K562 (cell line): ENCODE results near the gene SP6. TPM values are rescaled to one million over a fixed set of nuclear protein-coding genes. Genes with fewer than 3 reads are reported as not detected.

Experiments used
- BCLAF1 ChIP-seq, 2 experiments: fragments of 450-650 bp in 1 of 2; IDR thresholded peaks; 2 replicates each; pipeline ENCODE4 v1.6.1; 2011 to 2017; ENCODE audit warnings: low read depth in 2 of 2, antibody characterized with exemption in 1 of 2, borderline replicate concordance in 1 of 2, low read length in 1 of 2, mild to moderate bottlenecking in 1 of 2, mixed read lengths in 1 of 2; ENCODE audit not compliant: control insufficient read depth in 1 of 2
- ETV6 ChIP-seq, 3 experiments: fragments of 150-350 bp in 1 of 3; sonication (generic) in 1 of 3; formaldehyde crosslinking in 1 of 3; IDR thresholded peaks; 2 replicates each; pipeline versions ENCODE4 v1.6.1 to v1.8.0; 2014 to 2022; ENCODE audit warnings: borderline replicate concordance in 2 of 3, low read depth in 2 of 3, antibody characterized with exemption in 1 of 3, low read length in 1 of 3, mild to moderate bottlenecking in 1 of 3, missing genetic modification reagents in 1 of 3
- NKRF ChIP-seq: fragments of 450-650 bp; IDR thresholded peaks from 2 replicates; pipeline ENCODE4 v1.6.1; 2016; ENCODE audit warnings: borderline replicate concordance
- PBX2 ChIP-seq, 2 experiments: IDR thresholded peaks in 1 of 2; conservative IDR thresholded peaks in 1 of 2; 2 replicates each; pipeline ENCODE4 v1.6.1; 2016; ENCODE audit warnings: low read depth in 2 of 2, mild to moderate bottlenecking in 1 of 2, missing compliant biosample characterization in 1 of 2, missing genetic modification characterization in 1 of 2, moderate library complexity in 1 of 2
- STAT6 ChIP-seq: sonication (generic); formaldehyde crosslinking; IDR thresholded peaks from 2 replicates; pipeline ENCODE4 v1.8.1; 2023; ENCODE audit warnings: mild to moderate bottlenecking, missing genetic modification reagents
- U2AF1 ChIP-seq: fragments of 200-400 bp; formaldehyde crosslinking; optimal IDR thresholded peaks from 2 replicates; pipeline ENCODE3; 2017; ENCODE audit warnings: mild to moderate bottlenecking, low read depth, low read length, moderate library complexity
- ZBTB2 ChIP-seq: fragments of 450-650 bp; IDR thresholded peaks from 2 replicates; pipeline ENCODE4 v1.6.1; 2016; ENCODE audit warnings: antibody characterized with exemption
- ZBTB26 ChIP-seq: fragments of 450-650 bp; formaldehyde crosslinking; IDR thresholded peaks from 2 replicates; pipeline ENCODE4 v1.4.0; 2022; ENCODE audit warnings: missing genetic modification characterization
- polyA plus RNA-seq, 8 experiments: library from polyadenylated mRNA; depleted of rRNA in 4 of 8; stranded (reverse) in 5 of 8; unstranded in 3 of 8; fragments of >200 nt; fragmentation: Nextera tagmentation in 2 of 8; fragmentation: Illumina TruSeq in 1 of 8; extraction: Ambion mirVana in 2 of 8; extraction: Trizol in 1 of 8; gene quantifications; 2 replicates each; pipeline versions ENCODE4 v1.2.1 to v1.2.3, GENCODE V29; 2011 to 2014; ENCODE audit warnings: inconsistent platforms in 1 of 8, missing spikeins in 1 of 8
- total RNA-seq, 7 experiments: library from RNA; depleted of rRNA in 6 of 7; stranded (reverse); fragments of >200 nt in 6 of 7; fragmentation: Illumina TruSeq in 2 of 7; extraction: Trizol in 2 of 7; gene quantifications; 2 replicates each; pipeline versions ENCODE4 v1.2.1 to v1.2.3, GENCODE V29; 2011 to 2021; ENCODE audit warnings: low replicate concordance in 1 of 7

The SP6 gene
- total and polyA plus RNA-seq, 9 of the 15 experiments (the other 6 are each of a cell fraction or from before 2014, with no cell fraction given), result 0.11 to 7.9 (median 2.2) TPM

GRCh38 chr17:47873200-47874090 lies 22.5 kb upstream of the SP6 start (continued):
- TF ChIP-seq PBX2 (CRISPR knock-in tag; IDR thresholded peaks at IDR 0.05; ENCODE audit: low read depth) (no peak), PBX2 (tag; conservative IDR thresholded peaks at IDR 0.05; ENCODE audit: low read depth) (no peak), BCLAF1 (IDR thresholded peaks at IDR 0.05; ENCODE audit: borderline replicate concordance in 1 of 2, control insufficient read depth in 1 of 2, low read depth in 2 of 2, low read length in 1 of 2) (peak in 1 of 2 experiments; percentile 16; a peak in 1 of 4 replicates), NKRF (0 out of 2 replicates have a peak, but pooled peaks have one; percentile 25), STAT6 (CRISPR knock-in tag) (no peak), ZBTB26 (CRISPR knock-in tag) (peak; percentile 75; the same call in 1 of the 2 replicates), ETV6 (IDR thresholded peaks at IDR 0.05; ENCODE audit: borderline replicate concordance in 1 of 2, low read depth in 2 of 2, low read length in 1 of 2) (peak in 1 of 2 experiments; percentile 77; a peak in 1 of 4 replicates), ETV6 (CRISPR knock-in tag; IDR thresholded peaks at IDR 0.05; ENCODE audit: borderline replicate concordance) (no peak), ZBTB2 (0 out of 2 replicates have a peak, but pooled peaks have one; percentile 37), U2AF1 (no peak)
